Measurements from ENCODE around the gene KLHL35.

KLHL35 gene
- long read RNA-seq, transcript KLHL35-201 (6 exons, 1,500 nt), result major isoform, 101 of 139 reads
- long read RNA-seq, partial matches to known transcripts, result 4 of 139 reads
- long read RNA-seq, other reads (novel, unspliced or antisense), result 33 of 139 reads

GRCh38 chr11:75432911-75433321 is at the start of gene KLHL35:
KLHL35 (minus strand) TSS chr11:75433203; CDS start chr11:75430629, 2,574 bp downstream.
- Histone ChIP-seq H3K27me3 (ENCODE audit: insufficient read depth, poor library complexity, severe bottlenecking) (peaks cover 35% of the 10 kb centered on the region), H3K4me3 (replicated peaks; ENCODE audit: insufficient read depth, low read length) (no peak within 1 kb of the TSS), H3K27ac (replicated peaks) (no peak within 1 kb of the TSS)
- no peak for TF ChIP-seq CTCF (IDR thresholded peaks at IDR 0.05; ENCODE audit: insufficient read depth, low read length)
- no peak for TF ChIP-seq SPI1 (IDR thresholded peaks at IDR 0.05; ENCODE audit: borderline replicate concordance, low read depth)
- TF ChIP-seq GABPA (IDR thresholded peaks at IDR 0.05; ENCODE audit: low read depth), result no peak
- no peak for TF ChIP-seq POLR2AphosphoS5 (IDR thresholded peaks at IDR 0.05; ENCODE audit: low read depth)
- TF ChIP-seq, protein P1, sequence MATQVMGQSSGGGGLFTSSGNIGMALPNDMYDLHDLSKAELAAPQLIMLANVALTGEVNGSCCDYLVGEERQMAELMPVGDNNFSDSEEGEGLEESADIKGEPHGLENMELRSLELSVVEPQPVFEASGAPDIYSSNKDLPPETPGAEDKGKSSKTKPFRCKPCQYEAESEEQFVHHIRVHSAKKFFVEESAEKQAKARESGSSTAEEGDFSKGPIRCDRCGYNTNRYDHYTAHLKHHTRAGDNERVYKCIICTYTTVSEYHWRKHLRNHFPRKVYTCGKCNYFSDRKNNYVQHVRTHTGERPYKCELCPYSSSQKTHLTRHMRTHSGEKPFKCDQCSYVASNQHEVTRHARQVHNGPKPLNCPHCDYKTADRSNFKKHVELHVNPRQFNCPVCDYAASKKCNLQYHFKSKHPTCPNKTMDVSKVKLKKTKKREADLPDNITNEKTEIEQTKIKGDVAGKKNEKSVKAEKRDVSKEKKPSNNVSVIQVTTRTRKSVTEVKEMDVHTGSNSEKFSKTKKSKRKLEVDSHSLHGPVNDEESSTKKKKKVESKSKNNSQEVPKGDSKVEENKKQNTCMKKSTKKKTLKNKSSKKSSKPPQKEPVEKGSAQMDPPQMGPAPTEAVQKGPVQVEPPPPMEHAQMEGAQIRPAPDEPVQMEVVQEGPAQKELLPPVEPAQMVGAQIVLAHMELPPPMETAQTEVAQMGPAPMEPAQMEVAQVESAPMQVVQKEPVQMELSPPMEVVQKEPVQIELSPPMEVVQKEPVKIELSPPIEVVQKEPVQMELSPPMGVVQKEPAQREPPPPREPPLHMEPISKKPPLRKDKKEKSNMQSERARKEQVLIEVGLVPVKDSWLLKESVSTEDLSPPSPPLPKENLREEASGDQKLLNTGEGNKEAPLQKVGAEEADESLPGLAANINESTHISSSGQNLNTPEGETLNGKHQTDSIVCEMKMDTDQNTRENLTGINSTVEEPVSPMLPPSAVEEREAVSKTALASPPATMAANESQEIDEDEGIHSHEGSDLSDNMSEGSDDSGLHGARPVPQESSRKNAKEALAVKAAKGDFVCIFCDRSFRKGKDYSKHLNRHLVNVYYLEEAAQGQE (IDR thresholded peaks at IDR 0.05; ENCODE audit: insufficient replicate concordance, low read depth), result no peak
- DNase-seq (ENCODE audit: low read depth in 1 of 2, low spot score in 1 of 2), result no peak

DNA sequence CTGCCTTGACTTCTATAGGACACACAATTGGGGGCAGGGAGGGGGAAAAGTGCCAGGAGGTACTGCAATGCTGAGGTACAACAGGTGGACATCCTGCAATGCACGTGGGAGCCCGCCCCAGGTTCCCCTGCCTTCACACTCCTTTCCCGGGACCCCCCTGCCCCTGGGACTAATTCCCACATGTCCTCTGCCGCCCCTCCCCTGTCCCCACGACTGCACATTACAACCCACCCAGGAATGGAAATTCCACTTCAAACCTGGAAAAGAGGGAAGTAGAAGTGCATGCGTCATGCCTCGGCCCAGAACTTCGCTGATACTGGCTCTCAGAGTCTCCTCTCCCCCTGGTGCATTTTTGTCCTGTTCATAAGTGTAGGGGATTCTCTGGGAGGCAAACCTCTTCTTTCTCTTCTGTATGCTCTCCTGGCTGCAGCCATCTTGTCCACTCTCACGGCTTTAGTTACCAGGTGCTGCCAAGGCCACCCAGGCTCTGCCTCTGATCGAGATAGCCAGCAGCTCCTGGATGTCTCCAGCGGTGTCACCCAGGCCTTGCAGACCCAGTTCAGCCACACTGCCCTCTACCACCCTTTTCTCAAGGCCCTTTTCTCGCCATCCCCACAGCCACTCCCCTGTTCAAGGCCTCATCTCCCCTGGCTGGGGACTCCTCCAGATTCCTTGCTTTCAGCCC is 49.1 kb upstream of the KLHL35 start:
- no peak for DNase-seq (ENCODE audit: low read depth in 1 of 2, low spot score in 1 of 2)
- no peaks in the 10 kb centered on the region for H3K27me3 ChIP-seq (ENCODE audit: insufficient read depth, poor library complexity, severe bottlenecking)
- TF ChIP-seq GABPA (IDR thresholded peaks at IDR 0.05; ENCODE audit: low read depth) (no peak), POLR2AphosphoS5 (IDR thresholded peaks at IDR 0.05; ENCODE audit: low read depth) (no peak), CTCF (IDR thresholded peaks at IDR 0.05; ENCODE audit: insufficient read depth, low read length) (no peak), SPI1 (IDR thresholded peaks at IDR 0.05; ENCODE audit: borderline replicate concordance, low read depth) (no peak)
- TF ChIP-seq, protein P1 (IDR thresholded peaks at IDR 0.05; ENCODE audit: insufficient replicate concordance, low read depth), result no peak
- H3K4me3 ChIP-seq (replicated peaks; ENCODE audit: insufficient read depth, low read length), result no peak overlapping the region
- no peak overlapping the region for H3K27ac ChIP-seq (replicated peaks)

GRCh38 chr11:75481223-75481921 is 48.4 kb upstream of the KLHL35 start:
- no peak for TF ChIP-seq SPI1 (IDR thresholded peaks at IDR 0.05; ENCODE audit: borderline replicate concordance, low read depth)
- TF ChIP-seq, protein P1 (IDR thresholded peaks at IDR 0.05; ENCODE audit: insufficient replicate concordance, low read depth), result no peak
- TF ChIP-seq POLR2AphosphoS5 (IDR thresholded peaks at IDR 0.05; ENCODE audit: low read depth), result no peak
- no peak for TF ChIP-seq CTCF (IDR thresholded peaks at IDR 0.05; ENCODE audit: insufficient read depth, low read length)
- TF ChIP-seq GABPA (IDR thresholded peaks at IDR 0.05; ENCODE audit: low read depth), result no peak
- Histone ChIP-seq H3K27ac (replicated peaks) (no peak overlapping the region), H3K4me3 (replicated peaks; ENCODE audit: insufficient read depth, low read length) (no peak overlapping the region), H3K27me3 (ENCODE audit: insufficient read depth, poor library complexity, severe bottlenecking) (no peaks in the 10 kb centered on the region)
- DNase-seq (ENCODE audit: low read depth in 1 of 2, low spot score in 1 of 2), result no peak
